HL-60 (cell line): ENCODE measurements around the gene UBR4.

Experiments
- CTCF ChIP-seq: IDR thresholded peaks from one replicate; pipeline ENCODE4 v1.5.1; 2011; ENCODE audit warnings: low read length, control low read depth, inconsistent platforms; ENCODE audit not compliant: insufficient read depth
- POLR2AphosphoS5 ChIP-seq: IDR thresholded peaks from 2 replicates; pipeline ENCODE4 v1.6.1; 2012; ENCODE audit warnings: low read depth

GRCh38 chr1:19032413-19032695, 177.7 kb downstream of the UBR4 start:
- no peak for TF ChIP-seq CTCF
- TF ChIP-seq POLR2AphosphoS5, result no peak
